PC-9 (cell line): ENCODE results near the gene KPNA6. TPM values are rescaled to one million over a fixed set of nuclear protein-coding genes. Genes with fewer than 3 reads are reported as not detected.

Source experiments
- BruUV-seq: library from RNA; stranded (reverse); fragments of 400-500 nt; replicated peaks from 2 replicates; lab custom pipeline; 2021; lab: Mats Ljungman, UMichigan
- CTCF ChIA-PET: fragments of 300-600 bp; sonication (Branson Sonifier 250); formaldehyde crosslinking; loops from one replicate; lab custom pipeline; 2022; ENCODE audit warnings: antibody characterized with exemption; lab: Charles Lee
- POLR2A ChIA-PET: fragments of 300-600 bp; sonication (Branson Sonifier 250); formaldehyde crosslinking; loops from one replicate; lab custom pipeline; 2022; ENCODE audit warnings: antibody characterized with exemption; ENCODE audit not compliant: unreplicated experiment; lab: Charles Lee
- DNase-seq, 2 experiments: peaks; one replicate each; pipeline versions ENCODE4 v3.0.0 to v3.0.0-alpha.2; 2015 to 2022; ENCODE audit warnings: mixed read lengths in 1 of 2
- H2AFZ ChIP-seq: fragments of 200-600 bp; sonication (generic); 2 replicates; pipeline ENCODE4 v1.8.1; 2017; ENCODE audit warnings: antibody characterized with exemption
- H3F3A ChIP-seq: fragments of 200-600 bp; sonication (generic); 2 replicates; pipeline ENCODE4 v1.8.1; 2017; ENCODE audit warnings: antibody characterized with exemption, mild to moderate bottlenecking, low read depth; ENCODE audit not compliant: insufficient read depth
- H3K27ac ChIP-seq: fragments of 200-600 bp; sonication (generic); 2 replicates; pipeline ENCODE4 v1.6.1; 2016; ENCODE audit warnings: mixed run types
- H3K27me3 ChIP-seq: fragments of 200-600 bp; sonication (generic); 2 replicates; pipeline ENCODE4 v1.6.1; 2016; ENCODE audit warnings: low read depth, mixed run types; ENCODE audit not compliant: insufficient read depth
- H3K36me3 ChIP-seq: fragments of 200-600 bp; sonication (generic); 2 replicates; pipeline ENCODE4 v1.6.1; 2016; ENCODE audit warnings: low read depth, mixed run types
- H3K4me1 ChIP-seq: fragments of 200-600 bp; sonication (generic); replicated peaks from 2 replicates; pipeline ENCODE4 v1.6.1; 2016; ENCODE audit warnings: mixed run types; ENCODE audit not compliant: insufficient read depth
- H3K4me2 ChIP-seq: fragments of 200-600 bp; sonication (generic); 2 replicates; pipeline ENCODE4 v1.6.1; 2017; ENCODE audit warnings: mixed run types
- H3K4me3 ChIP-seq: fragments of 200-600 bp; sonication (generic); 2 replicates; pipeline ENCODE4 v1.6.1; 2016; ENCODE audit warnings: mixed run types
- H3K79me2 ChIP-seq: fragments of 200-600 bp; sonication (generic); 2 replicates; pipeline ENCODE4 v1.6.1; 2017; ENCODE audit warnings: low read depth, mixed run types
- H3K9me2 ChIP-seq: fragments of 200-600 bp; sonication (generic); 2 replicates; pipeline ENCODE4 v1.8.1; 2017; ENCODE audit warnings: mild to moderate bottlenecking; ENCODE audit not compliant: insufficient read depth
- H3K9me3 ChIP-seq: fragments of 200-600 bp; sonication (generic); 2 replicates; pipeline ENCODE4 v1.8.1; 2016; ENCODE audit warnings: low read depth; ENCODE audit not compliant: insufficient read depth
- H4K20me1 ChIP-seq: fragments of 200-600 bp; sonication (generic); 2 replicates; pipeline ENCODE4 v1.8.1; 2017; ENCODE audit not compliant: insufficient read depth
- CTCF ChIP-seq: fragments of 200-600 bp; sonication (generic); conservative IDR thresholded peaks from 2 replicates; pipeline ENCODE4 v1.6.1; 2017; ENCODE audit warnings: mixed run types, antibody characterized with exemption, mild to moderate bottlenecking, moderate library complexity
- EZH2 ChIP-seq: fragments of 200-600 bp; sonication (generic); IDR thresholded peaks from 2 replicates; pipeline ENCODE4 v1.8.0; 2017; ENCODE audit warnings: antibody characterized with exemption, low read depth
- intact Hi-C: fragments of 100-400 bp; cut with micrococcal nuclease; formaldehyde crosslinking; loops from one replicate; pipeline ENCODE4 v1.10.0; 2022; ENCODE audit not compliant: unreplicated experiment
- total RNA-seq: library from RNA; stranded (reverse); gene quantifications from 2 replicates; pipeline ENCODE4 v1.2.3, GENCODE V29; 2021

Gene KPNA6
- total RNA-seq, 1 experiment from 2014 or later: 89.9 TPM

GRCh38 chr1:32195531-32195930 is 87.7 kb downstream of the KPNA6 start:
- Histone ChIP-seq H3K9me2 (no peaks in the 10 kb centered on the region), H3F3A (peaks cover 47% of the 10 kb centered on the region; the same call in 1 of the 2 replicates), H3K4me1 (no peaks in the 10 kb centered on the region), H4K20me1 (peaks cover 7% of the 10 kb centered on the region), H3K9me3 (no peaks in the 10 kb centered on the region), H3K4me2 (no peak overlapping the region), H3K4me3 (no peak overlapping the region), H3K27ac (no peak overlapping the region), H3K79me2 (no peaks in the 10 kb centered on the region), H3K27me3 (no peaks in the 10 kb centered on the region), H2AFZ (no peak overlapping the region), H3K36me3 (peaks cover 34% of the 10 kb centered on the region)
- intact Hi-C loops: no loop called here
- POLR2A ChIA-PET: no interaction called here
- no TSS peak for BruUV-seq
- DNase-seq: no peak
- TF ChIP-seq CTCF: no peak
- TF ChIP-seq EZH2: no peak
- CTCF ChIA-PET: no interaction called here

- Histone ChIP-seq H3K4me3 (no peak overlapping the region), H4K20me1 (peaks cover 7% of the 10 kb centered on the region), H3K4me1 (no peaks in the 10 kb centered on the region), H2AFZ (no peak overlapping the region), H3K4me2 (no peak overlapping the region), H3K9me2 (no peaks in the 10 kb centered on the region), H3F3A (peaks cover 47% of the 10 kb centered on the region; the same call in 1 of the 2 replicates), H3K36me3 (peaks cover 31% of the 10 kb centered on the region), H3K27me3 (no peaks in the 10 kb centered on the region), H3K27ac (no peak overlapping the region), H3K79me2 (no peaks in the 10 kb centered on the region), H3K9me3 (no peaks in the 10 kb centered on the region)
- ChIA-PET CTCF (no interaction called here), POLR2A (no interaction called here)
- BruUV-seq: TSS peak; percentile 11
- DNase-seq: peak in 1 of 2 experiments; percentile 31
- TF ChIP-seq EZH2: no peak
- no peak for TF ChIP-seq CTCF
- intact Hi-C loops: no loop called here
These were observed 88.3 kb downstream of the KPNA6 start for GRCh38 chr1:32195972-32196823.

GRCh38 chr1:32197074-32197473 is 89.2 kb downstream of the KPNA6 start:
- CTCF ChIA-PET: no interaction called here
- POLR2A ChIA-PET: interaction anchor here (0.5 to 0.9 kb wide), 2 partner anchors 46 to 590 kb away, joined by 4 to 12 read pairs; no protein-coding TSS in a partner anchor
- Histone ChIP-seq H3K9me3 (no peaks in the 10 kb centered on the region), H3K4me3 (no peak overlapping the region), H4K20me1 (peaks cover 2% of the 10 kb centered on the region), H3K27me3 (no peaks in the 10 kb centered on the region), H3K9me2 (no peaks in the 10 kb centered on the region), H3K27ac (no peak overlapping the region), H3F3A (peaks cover 47% of the 10 kb centered on the region; the same call in 1 of the 2 replicates), H3K79me2 (no peaks in the 10 kb centered on the region), H3K36me3 (peaks cover 23% of the 10 kb centered on the region), H3K4me2 (no peak overlapping the region), H2AFZ (no peak overlapping the region), H3K4me1 (no peaks in the 10 kb centered on the region)
- intact Hi-C loops: no loop called here
- no peak for TF ChIP-seq CTCF
- TF ChIP-seq EZH2: no peak
- no TSS peak for BruUV-seq
- DNase-seq: no peak
